Measurements from ENCODE around the gene PDIA4. TPM values are rescaled to one million over a fixed set of nuclear protein-coding genes. Genes with fewer than 3 reads are reported as not detected.
"Not testable (repeated sequence)": the region's sequence is repeated elsewhere in the genome, so short reads cannot be mapped to it uniquely, and the experiment has no call there.

The PDIA4 gene
- total and polyA plus RNA-seq, 5 donors from 2014 or later, result 33.4 to 78.3 (median 67.5) TPM

GRCh38 chr7:149070372-149071125 lies 42.2 kb upstream of the PDIA4 start:
- peaks cover 3 to 17% (median 10%) of the 10 kb centered on the region in 4 donors for H3K4me1 Mint-ChIP-seq
- H3K4me3 Mint-ChIP-seq, result no peak overlapping the region
- Histone ChIP-seq H3K27me3 (ENCODE audit: control insufficient read depth, insufficient read depth, low read length) (no peaks in the 10 kb centered on the region), H3K4me3 (ENCODE audit: low read depth, low read length) (no peak overlapping the region), H3K4me1 (ENCODE audit: control insufficient read depth, insufficient read depth, low read length, poor library complexity, severe bottlenecking) (peaks cover 7% of the 10 kb centered on the region), H3K9me3 (ENCODE audit: control insufficient read depth in 2 of 2, low read length in 2 of 2) (no peaks in the 10 kb centered on the region), H3K36me3 (ENCODE audit: control insufficient read depth, insufficient read depth, low read length) (peaks cover 24% of the 10 kb centered on the region), H3K27ac (ENCODE audit: insufficient read depth, low read length, poor library complexity, severe bottlenecking) (no peak overlapping the region)
- DNase-seq (no peak), ATAC-seq (ENCODE audit: low read depth in 2 of 2) (no peak)
- peaks cover 10% of the 10 kb centered on the region for H3K36me3 Mint-ChIP-seq
- no peaks in the 10 kb centered on the region for H3K9me3 Mint-ChIP-seq
- no peak overlapping the region for H3K27ac Mint-ChIP-seq
- H3K27me3 Mint-ChIP-seq, result no peaks in the 10 kb centered on the region

- Histone ChIP-seq H3K27me3 (ENCODE audit: control insufficient read depth, insufficient read depth, low read length) (no peaks in the 10 kb centered on the region), H3K4me3 (ENCODE audit: low read depth, low read length) (no peak overlapping the region), H3K36me3 (ENCODE audit: control insufficient read depth, insufficient read depth, low read length) (peaks cover 19% of the 10 kb centered on the region), H3K4me1 (ENCODE audit: control insufficient read depth, insufficient read depth, low read length, poor library complexity, severe bottlenecking) (peaks cover 15% of the 10 kb centered on the region), H3K9me3 (ENCODE audit: control insufficient read depth in 2 of 2, low read length in 2 of 2) (no peaks in the 10 kb centered on the region), H3K27ac (ENCODE audit: insufficient read depth, low read length, poor library complexity, severe bottlenecking) (no peak overlapping the region)
- peak in 1 of 3 donors; percentile 32 for DNase-seq
- Mint-ChIP-seq H3K4me3 (peak overlapping the region in 3 of 4 donors; percentile 11 to 74 (median 73)), H3K36me3 (peaks cover 4% of the 10 kb centered on the region), H3K4me1 (peaks cover 7 to 18% (median 10%) of the 10 kb centered on the region in 4 donors), H3K9me3 (no peaks in the 10 kb centered on the region), H3K27me3 (no peaks in the 10 kb centered on the region), H3K27ac (peak overlapping the region in 2 of 3 donors; percentile 1 to 75)
- ATAC-seq (ENCODE audit: low read depth in 2 of 2), result no peak
These were observed 39.6 kb upstream of the PDIA4 start for GRCh38 chr7:149067869-149068268.

- Mint-ChIP-seq H3K9me3 (no peaks in the 10 kb centered on the region), H3K27ac (peak overlapping the region in 1 of 3 donors; percentile 4), H3K4me3 (peak overlapping the region in 3 of 4 donors; percentile 24 to 47 (median 31)), H3K36me3 (peaks cover 4% of the 10 kb centered on the region), H3K4me1 (peaks cover 7 to 15% (median 10%) of the 10 kb centered on the region in 4 donors), H3K27me3 (no peaks in the 10 kb centered on the region)
- no peaks in the 10 kb centered on the region for H3K27me3 ChIP-seq (ENCODE audit: control insufficient read depth, insufficient read depth, low read length)
- peaks cover 8% of the 10 kb centered on the region for H3K4me1 ChIP-seq (ENCODE audit: control insufficient read depth, insufficient read depth, low read length, poor library complexity, severe bottlenecking)
- no peaks in the 10 kb centered on the region for H3K36me3 ChIP-seq (ENCODE audit: control insufficient read depth, insufficient read depth, low read length)
- no peak for ATAC-seq (ENCODE audit: low read depth in 2 of 2)
- no peak overlapping the region for H3K4me3 ChIP-seq (ENCODE audit: low read depth, low read length)
- H3K27ac ChIP-seq (ENCODE audit: insufficient read depth, low read length, poor library complexity, severe bottlenecking), result no peak overlapping the region
- no peaks in the 10 kb centered on the region for H3K9me3 ChIP-seq (ENCODE audit: control insufficient read depth in 2 of 2, low read length in 2 of 2)
- DNase-seq, result no peak
These were observed 35.2 kb upstream of the PDIA4 start for GRCh38 chr7:149063476-149063875.

GRCh38 chr7:149062217-149062899 lies 34.1 kb upstream of the PDIA4 start:
- H3K27me3 ChIP-seq (ENCODE audit: control insufficient read depth, insufficient read depth, low read length); H3K27me3 Mint-ChIP-seq; H3K27ac ChIP-seq (ENCODE audit: insufficient read depth, low read length, poor library complexity, severe bottlenecking); H3K4me3 ChIP-seq (ENCODE audit: low read depth, low read length); H3K27ac Mint-ChIP-seq; H3K36me3 Mint-ChIP-seq; DNase-seq; H3K9me3 ChIP-seq (ENCODE audit: control insufficient read depth in 2 of 2, low read length in 2 of 2); ATAC-seq (ENCODE audit: low read depth in 2 of 2); H3K9me3 Mint-ChIP-seq; H3K4me1 ChIP-seq (ENCODE audit: control insufficient read depth, insufficient read depth, low read length, poor library complexity, severe bottlenecking); H3K36me3 ChIP-seq (ENCODE audit: control insufficient read depth, insufficient read depth, low read length): not testable (repeated sequence)
- H3K4me1 Mint-ChIP-seq, result peaks cover 4 to 10% (median 6%) of the 10 kb centered on the region in 4 donors
- H3K4me3 Mint-ChIP-seq, result peak overlapping the region in 1 of 4 donors; percentile 40

- Mint-ChIP-seq H3K9me3 (no peaks in the 10 kb centered on the region), H3K27me3 (no peaks in the 10 kb centered on the region), H3K36me3 (no peaks in the 10 kb centered on the region), H3K27ac (no peak overlapping the region), H3K4me1 (peaks cover 4 to 5% (median 4%) of the 10 kb centered on the region in 4 donors), H3K4me3 (peak overlapping the region in 1 of 4 donors; percentile 49)
- no peaks in the 10 kb centered on the region for H3K36me3 ChIP-seq (ENCODE audit: control insufficient read depth, insufficient read depth, low read length)
- DNase-seq (no peak), ATAC-seq (ENCODE audit: low read depth in 2 of 2) (no peak)
- H3K9me3 ChIP-seq (ENCODE audit: control insufficient read depth in 2 of 2, low read length in 2 of 2), result no peaks in the 10 kb centered on the region
- no peak overlapping the region for H3K27ac ChIP-seq (ENCODE audit: insufficient read depth, low read length, poor library complexity, severe bottlenecking)
- H3K4me1 ChIP-seq (ENCODE audit: control insufficient read depth, insufficient read depth, low read length, poor library complexity, severe bottlenecking), result peaks cover 4% of the 10 kb centered on the region
- no peaks in the 10 kb centered on the region for H3K27me3 ChIP-seq (ENCODE audit: control insufficient read depth, insufficient read depth, low read length)
- H3K4me3 ChIP-seq (ENCODE audit: low read depth, low read length), result no peak overlapping the region
These were observed 31.9 kb upstream of the PDIA4 start for GRCh38 chr7:149060156-149060555.

- H3K27me3 Mint-ChIP-seq, result peaks cover 11% of the 10 kb centered on the region
- no peaks in the 10 kb centered on the region for H3K4me1 Mint-ChIP-seq
- H3K27ac Mint-ChIP-seq, result no peak overlapping the region
- H3K36me3 ChIP-seq (ENCODE audit: control insufficient read depth, insufficient read depth, low read length), result no peaks in the 10 kb centered on the region
- H3K4me1 ChIP-seq (ENCODE audit: control insufficient read depth, insufficient read depth, low read length, poor library complexity, severe bottlenecking), result no peaks in the 10 kb centered on the region
- no peak overlapping the region for H3K4me3 ChIP-seq (ENCODE audit: low read depth, low read length)
- no peaks in the 10 kb centered on the region for H3K36me3 Mint-ChIP-seq
- H3K9me3 ChIP-seq (ENCODE audit: control insufficient read depth in 2 of 2, low read length in 2 of 2), result no peaks in the 10 kb centered on the region
- no peak for DNase-seq
- no peak overlapping the region for H3K4me3 Mint-ChIP-seq
- peaks cover 0 to 2% (median 0%) of the 10 kb centered on the region in 7 donors for H3K9me3 Mint-ChIP-seq
- H3K27me3 ChIP-seq (ENCODE audit: control insufficient read depth, insufficient read depth, low read length), result peaks cover 2% of the 10 kb centered on the region
- H3K27ac ChIP-seq (ENCODE audit: insufficient read depth, low read length, poor library complexity, severe bottlenecking), result no peak overlapping the region
- no peak for ATAC-seq (ENCODE audit: low read depth in 2 of 2)
These were observed 25.6 kb upstream of the PDIA4 start for GRCh38 chr7:149053885-149054284.

GRCh38 chr7:149053384-149053783 lies 25.1 kb upstream of the PDIA4 start:
- ATAC-seq (ENCODE audit: low read depth in 2 of 2) (no peak), DNase-seq (no peak)
- Mint-ChIP-seq H3K36me3 (no peaks in the 10 kb centered on the region), H3K4me3 (no peak overlapping the region), H3K27me3 (peaks cover 16% of the 10 kb centered on the region), H3K9me3 (peaks cover 0 to 2% (median 0%) of the 10 kb centered on the region in 7 donors), H3K4me1 (no peaks in the 10 kb centered on the region), H3K27ac (no peak overlapping the region)
- Histone ChIP-seq H3K27ac (ENCODE audit: insufficient read depth, low read length, poor library complexity, severe bottlenecking) (no peak overlapping the region), H3K9me3 (ENCODE audit: control insufficient read depth in 2 of 2, low read length in 2 of 2) (no peaks in the 10 kb centered on the region), H3K4me3 (ENCODE audit: low read depth, low read length) (no peak overlapping the region), H3K36me3 (ENCODE audit: control insufficient read depth, insufficient read depth, low read length) (no peaks in the 10 kb centered on the region), H3K27me3 (ENCODE audit: control insufficient read depth, insufficient read depth, low read length) (peaks cover 2% of the 10 kb centered on the region), H3K4me1 (ENCODE audit: control insufficient read depth, insufficient read depth, low read length, poor library complexity, severe bottlenecking) (no peaks in the 10 kb centered on the region)
